HG03520 (cell line): ENCODE measurements around the gene C17orf107.
"Not testable (repeated sequence)": the region's sequence is repeated elsewhere in the genome, so short reads cannot be mapped to it uniquely, and the experiment has no call there.

Source experiments
- ATAC-seq: cut with Tn5 transposase; IDR thresholded peaks from one replicate; pipeline ENCODE4 v1.9.1; 2021; ENCODE audit warnings: mild to moderate bottlenecking, moderate library complexity; ENCODE audit not compliant: unreplicated experiment

C17orf107 gene

GRCh38 chr17:4899341-4900230 lies at the start of gene C17orf107:
Gene C17orf107, plus strand, starts transcription at chr17:4899536. Its CDS starts 227 bp downstream, at chr17:4899763.
- ATAC-seq = no peak

GRCh38 chr17:4850246-4850645 lies 49.1 kb upstream of the C17orf107 start:
- ATAC-seq = no peak

- no peak for ATAC-seq
Observed at GRCh38 chr17:4851084-4851483, 48.3 kb upstream of the C17orf107 start.

- ATAC-seq = no peak
Observed at GRCh38 chr17:4852567-4853207, 46.6 kb upstream of the C17orf107 start.

GRCh38 chr17:4853208-4853671 lies 46.1 kb upstream of the C17orf107 start:
- no peak for ATAC-seq

GRCh38 chr17:4854111-4854681 lies 45.1 kb upstream of the C17orf107 start:
- no peak for ATAC-seq

GRCh38 chr17:4856271-4856936 lies 42.9 kb upstream of the C17orf107 start:
- no peak for ATAC-seq

GRCh38 chr17:4856937-4857314 lies 42.4 kb upstream of the C17orf107 start:
- ATAC-seq = no peak

GRCh38 chr17:4857347-4857746 lies 42.0 kb upstream of the C17orf107 start:
- not testable (repeated sequence) for ATAC-seq

GRCh38 chr17:4858068-4858881 lies 41.1 kb upstream of the C17orf107 start:
- ATAC-seq = no peak

- ATAC-seq = no peak
Observed at GRCh38 chr17:4858882-4859260, 40.5 kb upstream of the C17orf107 start.

GRCh38 chr17:4859816-4860625 lies 39.3 kb upstream of the C17orf107 start:
- no peak for ATAC-seq

- ATAC-seq = no peak
Observed at GRCh38 chr17:4860651-4861050, 38.7 kb upstream of the C17orf107 start.

GRCh38 chr17:4861052-4861451 lies 38.3 kb upstream of the C17orf107 start:
- ATAC-seq = no peak

- ATAC-seq = no peak
Observed at GRCh38 chr17:4862720-4863119, 36.6 kb upstream of the C17orf107 start.

GRCh38 chr17:4863321-4863720 lies 36.0 kb upstream of the C17orf107 start:
- no peak for ATAC-seq

GRCh38 chr17:4867535-4867934 lies 31.8 kb upstream of the C17orf107 start:
- not testable (repeated sequence) for ATAC-seq

GRCh38 chr17:4869058-4869998 lies 30.0 kb upstream of the C17orf107 start:
- ATAC-seq = not testable (repeated sequence)
